GM12878 (cell line): ENCODE data around the gene VSTM4.

Experiments
- MAX ChIP-seq: IDR thresholded peaks from 2 replicates; pipeline ENCODE4 v1.6.1; 2012; ENCODE audit warnings: low read depth, low read length, improper control_type of control experiment
- MXI1 ChIP-seq: fragments of 150-350 bp; IDR thresholded peaks from 2 replicates; pipeline ENCODE4 v1.6.1; 2011; ENCODE audit warnings: low read depth, mild to moderate bottlenecking, inconsistent platforms, low read length, improper control_type of control experiment
- NBN ChIP-seq: fragments of 450-650 bp; IDR thresholded peaks from 2 replicates; pipeline ENCODE4 v1.6.1; 2016
- POLR2A ChIP-seq: IDR thresholded peaks from 2 replicates; pipeline ENCODE4 v1.6.1; 2011; ENCODE audit warnings: low read depth, mild to moderate bottlenecking, low read length
- SIN3A ChIP-seq: IDR thresholded peaks from 2 replicates; pipeline ENCODE4 v1.6.1; 2012; ENCODE audit warnings: low read depth, low read length, improper control_type of control experiment

GRCh38 chr10:48970046-48970445, 145.3 kb downstream of the VSTM4 start:
- no peak for TF ChIP-seq POLR2A
- no peak for TF ChIP-seq SIN3A
- TF ChIP-seq NBN: no peak
- TF ChIP-seq MAX: no peak
- TF ChIP-seq MXI1: no peak
